Measurements from ENCODE around the gene PLAC9. TPM values are rescaled to one million over a fixed set of nuclear protein-coding genes. Genes with fewer than 3 reads are reported as not detected.

The PLAC9 gene, protein sequence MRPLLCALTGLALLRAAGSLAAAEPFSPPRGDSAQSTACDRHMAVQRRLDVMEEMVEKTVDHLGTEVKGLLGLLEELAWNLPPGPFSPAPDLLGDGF
- total RNA-seq: not detected in 2 replicates

DNA sequence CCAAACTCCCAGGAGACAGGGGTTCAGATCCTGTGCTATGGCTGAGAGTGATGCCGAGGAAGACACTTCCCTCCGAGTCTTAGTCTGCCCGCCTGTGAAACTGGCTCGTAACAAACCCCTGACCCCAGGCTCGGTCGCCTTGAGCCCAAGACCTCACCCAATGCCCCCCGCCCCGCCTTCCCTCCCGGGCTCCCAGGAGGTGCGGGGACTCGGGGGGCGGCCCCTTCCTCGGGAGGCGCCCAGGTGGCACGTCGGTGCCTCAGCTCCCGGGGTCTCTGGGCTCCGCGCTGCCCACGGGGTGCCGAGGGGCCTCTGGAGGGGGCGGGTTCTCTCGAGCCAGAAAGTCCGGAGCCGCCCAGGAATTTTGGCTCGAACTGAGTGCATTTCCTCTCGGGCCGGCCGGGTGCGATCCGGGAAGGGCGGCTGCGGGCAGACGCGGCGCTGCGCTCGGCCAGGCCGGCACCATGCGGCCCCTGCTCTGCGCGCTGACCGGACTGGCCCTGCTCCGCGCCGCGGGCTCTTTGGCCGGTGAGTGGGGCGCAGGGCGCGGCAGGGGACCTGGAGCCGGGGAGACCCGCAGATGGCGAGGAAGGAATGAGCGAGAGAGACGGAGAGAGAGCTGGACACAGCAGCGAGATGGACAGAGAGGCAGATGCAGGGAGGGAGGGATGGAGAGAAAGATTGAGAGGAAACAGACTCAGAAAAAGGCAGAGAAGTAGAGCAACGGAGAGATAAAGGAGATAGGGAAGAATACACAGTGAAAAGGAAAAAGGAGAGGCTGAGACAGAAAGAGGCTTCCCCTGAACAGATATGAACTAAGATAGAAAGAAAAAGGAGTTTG, at the start of gene PLAC9:
Gene PLAC9, plus strand, starts transcription at position 432 of the 841 bp plus-strand sequence. Its CDS starts 33 bp downstream, at position 465.

Other genes with a start within 250 kb of the PLAC9 start
- gene SFTPD, start 183.6 kb upstream of the PLAC9 start, total RNA-seq: under 0.01 and 1.3 TPM in 2 replicates
- gene TMEM254, start 54.1 kb upstream of the PLAC9 start, total RNA-seq: 4.8 and 14.3 TPM in 2 replicates
- 38.8 and 50.4 TPM in 2 replicates for gene ANXA11, start 72.8 kb downstream of the PLAC9 start, total RNA-seq
- under 0.01 TPM in 1 of 2 replicates, not detected in the other for gene MAT1A, start 156.9 kb downstream of the PLAC9 start, total RNA-seq
- not detected in 2 replicates for gene DYDC1, start 224.0 kb downstream of the PLAC9 start, total RNA-seq
- gene DYDC2, start 224.1 kb downstream of the PLAC9 start, total RNA-seq: not detected in 2 replicates